ENCODE results near the gene CHGA.

DNA sequence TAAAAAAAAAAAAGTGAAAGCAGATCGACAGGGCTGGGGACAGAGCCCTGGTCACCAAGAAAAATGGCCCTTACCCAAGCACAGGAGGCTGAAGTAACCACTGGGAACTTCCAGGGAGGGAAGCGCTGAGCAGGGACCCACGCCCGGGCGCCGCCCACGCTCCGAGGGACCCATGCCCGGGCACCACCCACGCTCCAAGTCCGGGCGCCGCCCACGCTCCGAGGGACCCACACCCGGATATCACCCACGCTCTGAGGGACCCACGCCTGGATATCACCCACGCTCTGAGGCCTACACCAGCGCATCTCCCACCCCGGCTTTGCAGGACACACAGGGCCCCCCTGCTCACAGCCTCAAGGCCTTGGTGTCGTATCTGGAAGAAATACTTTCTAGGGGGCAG lies 25.7 kb downstream of the CHGA start:
- TF ChIP-seq POLR2A (IDR thresholded peaks at IDR 0.05), result no peak
- no peak for TF ChIP-seq CTCF (IDR thresholded peaks at IDR 0.05 in 8 of 11, conservative IDR thresholded peaks at IDR 0.05 in 3 of 11)
